RWPE2 (cell line): ENCODE results near the gene STOX1.
"Not testable (repeated sequence)": the region's sequence is repeated elsewhere in the genome, so short reads cannot be mapped to it uniquely, and the experiment has no call there.

Experiments
- ATAC-seq: fragments of 200-7000 bp; cut with Tn5 transposase; 3 replicates; pipeline ENCODE4 v1.9.1; 2021; ENCODE audit warnings: low read depth
- DNase-seq: peaks from one replicate; pipeline ENCODE4 v3.0.0-alpha.2; 2020; ENCODE audit warnings: low spot score
- H3K27ac ChIP-seq: fragments of 450-650 bp; 2 replicates; pipeline ENCODE4 v1.5.1; 2017; ENCODE audit warnings: mild to moderate bottlenecking; ENCODE audit not compliant: poor library complexity, severe bottlenecking
- H3K27me3 ChIP-seq: fragments of 250-450 bp; sonication (Bioruptor Pico); 2 replicates; pipeline ENCODE4 v1.5.1; 2021; ENCODE audit warnings: mild to moderate bottlenecking, moderate library complexity; ENCODE audit not compliant: insufficient read depth, poor library complexity, severe bottlenecking
- H3K36me3 ChIP-seq: fragments of 250-450 bp; sonication (Bioruptor Pico); 2 replicates; pipeline ENCODE4 v1.5.1; 2020; ENCODE audit warnings: low read depth, mild to moderate bottlenecking, moderate library complexity
- H3K4me1 ChIP-seq: fragments of 250-450 bp; sonication (Bioruptor Pico); 2 replicates; pipeline ENCODE4 v1.5.1; 2021; ENCODE audit warnings: mild to moderate bottlenecking, moderate library complexity; ENCODE audit not compliant: insufficient read depth, poor library complexity, severe bottlenecking
- H3K4me3 ChIP-seq: fragments of 250-450 bp; sonication (Bioruptor Pico); 2 replicates; pipeline ENCODE4 v1.5.1; 2021; ENCODE audit warnings: mild to moderate bottlenecking, moderate library complexity; ENCODE audit not compliant: severe bottlenecking
- H3K9me3 ChIP-seq: fragments of 250-450 bp; sonication (Bioruptor Pico); 2 replicates; pipeline ENCODE4 v1.5.1; 2021; ENCODE audit warnings: mild to moderate bottlenecking, moderate library complexity; ENCODE audit not compliant: severe bottlenecking
- CTCF ChIP-seq: fragments of 450-650 bp; IDR thresholded peaks from one replicate; pipeline ENCODE4 v1.5.1; 2017; ENCODE audit warnings: mild to moderate bottlenecking, moderate library complexity; ENCODE audit not compliant: poor library complexity, severe bottlenecking

STOX1 gene

GRCh38 chr10:68924593-68924992, 97.3 kb downstream of the STOX1 start:
- Histone ChIP-seq H3K27me3 (no peaks in the 10 kb centered on the region), H3K27ac (no peak overlapping the region), H3K4me1 (no peaks in the 10 kb centered on the region), H3K4me3 (no peak overlapping the region), H3K36me3 (peaks cover 66% of the 10 kb centered on the region), H3K9me3 (no peaks in the 10 kb centered on the region)
- no peak for TF ChIP-seq CTCF
- ATAC-seq, result no peak
- DNase-seq, result no peak

- Histone ChIP-seq H3K36me3 (peaks cover 61% of the 10 kb centered on the region), H3K27ac (no peak overlapping the region), H3K4me1 (no peaks in the 10 kb centered on the region), H3K27me3 (no peaks in the 10 kb centered on the region), H3K4me3 (no peak overlapping the region), H3K9me3 (no peaks in the 10 kb centered on the region)
- no peak for TF ChIP-seq CTCF
- no peak for ATAC-seq
- no peak for DNase-seq
These were observed 98.2 kb downstream of the STOX1 start for GRCh38 chr10:68925489-68925888.

- ATAC-seq, result not testable (repeated sequence)
- H3K36me3 ChIP-seq, result peaks cover 63% of the 10 kb centered on the region
These were observed 101.8 kb downstream of the STOX1 start for GRCh38 chr10:68929157-68929556.

GRCh38 chr10:68929888-68930287, 102.6 kb downstream of the STOX1 start:
- not testable (repeated sequence) for DNase-seq, H3K27ac ChIP-seq, H3K4me3 ChIP-seq, H3K27me3 ChIP-seq, H3K4me1 ChIP-seq, H3K9me3 ChIP-seq, ATAC-seq
- peaks cover 70% of the 10 kb centered on the region for H3K36me3 ChIP-seq

More at GRCh38 chr10:68929157-68929556, 101.8 kb downstream of the STOX1 start:
- H3K4me1 ChIP-seq, H3K4me3 ChIP-seq, H3K9me3 ChIP-seq, H3K27ac ChIP-seq, H3K27me3 ChIP-seq, DNase-seq: not testable (repeated sequence)

- DNase-seq, H3K27me3 ChIP-seq, H3K27ac ChIP-seq, ATAC-seq, H3K4me3 ChIP-seq, H3K9me3 ChIP-seq, H3K4me1 ChIP-seq: not testable (repeated sequence)
- peaks cover 79% of the 10 kb centered on the region for H3K36me3 ChIP-seq
These were observed 105.5 kb downstream of the STOX1 start for GRCh38 chr10:68932860-68933259.

GRCh38 chr10:68934994-68935393, 107.7 kb downstream of the STOX1 start:
- Histone ChIP-seq H3K36me3 (peaks cover 84% of the 10 kb centered on the region), H3K27me3 (no peaks in the 10 kb centered on the region), H3K4me1 (no peaks in the 10 kb centered on the region), H3K4me3 (no peak overlapping the region), H3K27ac (no peak overlapping the region), H3K9me3 (no peaks in the 10 kb centered on the region)
- ATAC-seq, result no peak
- TF ChIP-seq CTCF, result no peak
- no peak for DNase-seq
